ENCODE measurements around the gene NXPE4. TPM values are rescaled to one million over a fixed set of nuclear protein-coding genes. Genes with fewer than 3 reads are reported as not detected.

NXPE4 gene
- total RNA-seq, 1 experiment from 2014 or later = not detected

DNA sequence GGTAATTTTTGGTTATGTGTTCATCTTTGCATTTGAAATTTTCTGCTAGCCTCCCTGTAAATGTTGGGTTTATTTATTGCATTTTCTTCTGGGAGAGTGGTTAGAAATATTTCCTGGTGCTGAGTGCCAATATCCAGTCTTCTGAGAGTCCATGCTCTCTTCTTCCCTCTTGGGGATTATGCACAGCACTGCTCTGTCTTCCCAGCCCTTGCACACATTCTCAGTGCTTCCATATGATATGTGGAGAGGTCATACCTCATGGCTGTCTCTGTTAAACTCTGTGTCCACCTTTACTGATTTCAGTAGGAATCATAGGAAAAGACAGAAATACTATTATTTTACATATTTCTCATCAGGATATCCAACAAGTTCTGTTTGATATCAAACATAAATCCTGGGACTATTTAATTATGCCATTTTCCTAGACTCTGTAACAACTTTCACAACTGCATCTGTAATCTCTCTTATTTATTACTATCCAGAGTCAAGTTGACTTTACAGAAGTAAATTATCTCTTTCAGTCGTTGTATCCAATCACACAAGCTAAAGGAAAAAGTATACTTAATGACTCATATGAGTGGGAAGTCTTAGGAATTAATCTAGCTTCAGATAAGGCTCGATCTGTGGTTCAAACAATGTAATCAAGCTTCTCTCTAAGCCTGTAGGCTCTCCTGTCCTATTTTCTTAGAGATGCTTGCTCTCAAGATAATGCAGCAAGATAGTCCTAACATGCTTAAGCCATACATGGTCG lies 33.2 kb downstream of the NXPE4 start:
- Histone ChIP-seq H3K4me3 (no peak overlapping the region), H3K9me2 (ENCODE audit: insufficient read depth) (no peaks in the 10 kb centered on the region), H3K4me1 (replicated peaks; ENCODE audit: insufficient read depth) (no peaks in the 10 kb centered on the region), H3K27ac (no peak overlapping the region), H3K79me2 (ENCODE audit: low read depth) (no peaks in the 10 kb centered on the region), H3K27me3 (ENCODE audit: insufficient read depth, low read depth) (0 out of 2 replicates have a peak, but pooled peaks cover 4% of the 10 kb centered on the region), H3K4me2 (no peak overlapping the region), H3K36me3 (ENCODE audit: low read depth) (no peaks in the 10 kb centered on the region), H4K20me1 (ENCODE audit: insufficient read depth) (no peaks in the 10 kb centered on the region), H2AFZ (no peak overlapping the region), H3K9me3 (ENCODE audit: insufficient read depth, low read depth) (no peaks in the 10 kb centered on the region), H3F3A (ENCODE audit: insufficient read depth, low read depth) (no peaks in the 10 kb centered on the region)
- no TSS peak for BruUV-seq (replicated peaks)
- intact Hi-C loops (cut with micrococcal nuclease; ENCODE audit: unreplicated experiment) = no loop called here
- no peak for TF ChIP-seq EZH2 (IDR thresholded peaks at IDR 0.05; ENCODE audit: low read depth)
- TF ChIP-seq, protein P1, sequence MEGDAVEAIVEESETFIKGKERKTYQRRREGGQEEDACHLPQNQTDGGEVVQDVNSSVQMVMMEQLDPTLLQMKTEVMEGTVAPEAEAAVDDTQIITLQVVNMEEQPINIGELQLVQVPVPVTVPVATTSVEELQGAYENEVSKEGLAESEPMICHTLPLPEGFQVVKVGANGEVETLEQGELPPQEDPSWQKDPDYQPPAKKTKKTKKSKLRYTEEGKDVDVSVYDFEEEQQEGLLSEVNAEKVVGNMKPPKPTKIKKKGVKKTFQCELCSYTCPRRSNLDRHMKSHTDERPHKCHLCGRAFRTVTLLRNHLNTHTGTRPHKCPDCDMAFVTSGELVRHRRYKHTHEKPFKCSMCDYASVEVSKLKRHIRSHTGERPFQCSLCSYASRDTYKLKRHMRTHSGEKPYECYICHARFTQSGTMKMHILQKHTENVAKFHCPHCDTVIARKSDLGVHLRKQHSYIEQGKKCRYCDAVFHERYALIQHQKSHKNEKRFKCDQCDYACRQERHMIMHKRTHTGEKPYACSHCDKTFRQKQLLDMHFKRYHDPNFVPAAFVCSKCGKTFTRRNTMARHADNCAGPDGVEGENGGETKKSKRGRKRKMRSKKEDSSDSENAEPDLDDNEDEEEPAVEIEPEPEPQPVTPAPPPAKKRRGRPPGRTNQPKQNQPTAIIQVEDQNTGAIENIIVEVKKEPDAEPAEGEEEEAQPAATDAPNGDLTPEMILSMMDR (conservative IDR thresholded peaks at IDR 0.05) = no peak
- DNase-seq = no peak
- POLR2A ChIA-PET (ENCODE audit: unreplicated experiment) = no interaction called here
- CTCF ChIA-PET = no interaction called here

DNA sequence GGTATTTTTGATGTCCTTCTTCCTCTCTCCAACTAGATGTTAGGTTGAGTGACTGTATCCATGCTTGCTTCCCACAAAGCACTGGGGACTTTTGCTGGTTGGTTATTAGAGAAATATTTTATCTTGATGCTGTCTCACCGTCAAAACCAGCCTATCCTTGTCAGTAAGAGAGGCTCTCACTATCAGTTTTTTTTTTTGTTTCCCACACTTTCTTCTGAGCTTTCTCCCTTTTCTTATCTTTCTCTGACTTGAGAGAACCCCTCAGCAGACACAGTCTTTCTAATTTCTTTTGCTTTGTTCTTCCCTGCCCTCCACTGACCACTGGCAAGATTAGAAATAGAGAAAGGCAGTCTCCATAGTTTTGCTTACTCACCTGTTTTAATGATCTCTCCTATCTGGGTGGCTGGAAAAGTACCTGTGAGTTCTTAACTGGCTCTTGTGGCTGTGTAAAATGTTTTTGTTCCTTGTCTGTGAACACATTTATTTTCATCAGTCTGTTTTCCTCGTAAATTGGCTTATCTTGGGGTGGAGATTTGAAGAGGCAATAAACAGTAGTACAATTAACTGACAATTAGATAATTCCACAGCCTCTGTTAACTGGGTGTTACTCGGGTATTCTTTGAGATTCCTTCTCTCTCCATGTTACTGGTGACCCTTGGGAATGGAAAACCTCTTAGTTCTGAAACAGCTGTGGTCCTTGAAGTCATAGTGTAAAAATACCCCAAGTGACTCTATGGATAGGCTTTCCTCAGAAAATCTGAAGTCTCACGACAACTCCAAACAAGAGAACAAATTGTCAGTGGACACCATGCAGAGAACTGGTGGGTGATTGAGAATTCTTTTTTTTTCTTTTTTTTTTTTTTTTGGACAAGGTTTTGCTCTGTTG lies 35.9 kb downstream of the NXPE4 start, which contains the start of gene NXPE1:
Gene NXPE1 (minus strand): TSS at position 457 of the 886 bp plus-strand sequence. CDS start 8,680 bp downstream, outside the sequence.
- DNase-seq = peak in 1 of 2 experiments; percentile 25
- Histone ChIP-seq H3K27me3 (ENCODE audit: insufficient read depth, low read depth) (0 out of 2 replicates have a peak, but pooled peaks cover 4% of the 10 kb centered on the region), H3K36me3 (ENCODE audit: low read depth) (no peaks in the 10 kb centered on the region), H3K79me2 (ENCODE audit: low read depth) (no peaks in the 10 kb centered on the region), H3K27ac (no peak within 1 kb of the TSS), H3K9me3 (ENCODE audit: insufficient read depth, low read depth) (no peaks in the 10 kb centered on the region), H3F3A (ENCODE audit: insufficient read depth, low read depth) (no peaks in the 10 kb centered on the region), H3K4me2 (no peak within 1 kb of the TSS), H3K4me1 (replicated peaks; ENCODE audit: insufficient read depth) (no peaks in the 10 kb centered on the region), H4K20me1 (ENCODE audit: insufficient read depth) (no peaks in the 10 kb centered on the region), H2AFZ (no peak within 1 kb of the TSS), H3K9me2 (ENCODE audit: insufficient read depth) (no peaks in the 10 kb centered on the region), H3K4me3 (no peak within 1 kb of the TSS)
- ChIA-PET POLR2A (ENCODE audit: unreplicated experiment) (no interaction called here), CTCF (no interaction called here)
- no TSS peak for BruUV-seq (replicated peaks)
- intact Hi-C loops (cut with micrococcal nuclease; ENCODE audit: unreplicated experiment) = no loop called here
- TF ChIP-seq, protein P1 (conservative IDR thresholded peaks at IDR 0.05) = no peak
- TF ChIP-seq EZH2 (IDR thresholded peaks at IDR 0.05; ENCODE audit: low read depth) = no peak

DNA sequence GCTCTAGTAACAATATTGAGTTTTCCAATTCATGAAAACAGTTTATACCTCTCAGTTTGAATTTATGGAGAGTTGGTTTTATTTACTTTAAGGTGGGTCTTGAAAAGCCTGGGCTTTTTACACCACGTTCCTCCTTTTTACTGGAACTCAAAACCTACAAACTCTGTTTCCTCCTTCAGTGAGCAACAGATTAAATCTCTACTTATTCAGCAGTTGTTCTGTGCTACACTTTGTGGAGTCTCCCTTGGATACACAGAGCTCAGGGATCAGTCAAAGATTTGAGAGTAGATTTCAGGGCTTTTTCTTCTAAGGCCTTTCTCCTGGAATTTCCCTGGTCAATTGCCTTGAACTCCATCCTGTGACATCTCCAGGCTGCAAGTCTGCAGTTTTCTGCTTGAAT lies 39.5 kb downstream of the NXPE4 start:
- intact Hi-C loops (cut with micrococcal nuclease; ENCODE audit: unreplicated experiment) = no loop called here
- no peaks in the 10 kb centered on the region for H3K36me3 ChIP-seq (ENCODE audit: low read depth)
- H3K27me3 ChIP-seq (ENCODE audit: insufficient read depth, low read depth) = 0 out of 2 replicates have a peak, but pooled peaks cover 7% of the 10 kb centered on the region
- DNase-seq = no peak
- no peak overlapping the region for H3K4me3 ChIP-seq
- no peak overlapping the region for H2AFZ ChIP-seq
- H3F3A ChIP-seq (ENCODE audit: insufficient read depth, low read depth) = no peaks in the 10 kb centered on the region
- BruUV-seq (replicated peaks) = no TSS peak
- no peaks in the 10 kb centered on the region for H3K9me3 ChIP-seq (ENCODE audit: insufficient read depth, low read depth)
- CTCF ChIA-PET = no interaction called here
- H3K27ac ChIP-seq = no peak overlapping the region
- no peaks in the 10 kb centered on the region for H4K20me1 ChIP-seq (ENCODE audit: insufficient read depth)
- no peaks in the 10 kb centered on the region for H3K9me2 ChIP-seq (ENCODE audit: insufficient read depth)
- no peaks in the 10 kb centered on the region for H3K79me2 ChIP-seq (ENCODE audit: low read depth)
- no peak for TF ChIP-seq EZH2 (IDR thresholded peaks at IDR 0.05; ENCODE audit: low read depth)
- TF ChIP-seq, protein P1 (conservative IDR thresholded peaks at IDR 0.05) = no peak
- POLR2A ChIA-PET (ENCODE audit: unreplicated experiment) = no interaction called here
- no peak overlapping the region for H3K4me2 ChIP-seq
- no peaks in the 10 kb centered on the region for H3K4me1 ChIP-seq (replicated peaks; ENCODE audit: insufficient read depth)
